GM12801 (cell line): ENCODE results near the gene AHCY.

Source experiments
- TF ChIP-seq, protein P1 (sequence below): IDR thresholded peaks from one replicate; pipeline ENCODE4 v1.5.1; 2011; ENCODE audit warnings: control low read depth; ENCODE audit not compliant: insufficient read length; ENCODE audit errors: extremely low read depth

AHCY gene

DNA sequence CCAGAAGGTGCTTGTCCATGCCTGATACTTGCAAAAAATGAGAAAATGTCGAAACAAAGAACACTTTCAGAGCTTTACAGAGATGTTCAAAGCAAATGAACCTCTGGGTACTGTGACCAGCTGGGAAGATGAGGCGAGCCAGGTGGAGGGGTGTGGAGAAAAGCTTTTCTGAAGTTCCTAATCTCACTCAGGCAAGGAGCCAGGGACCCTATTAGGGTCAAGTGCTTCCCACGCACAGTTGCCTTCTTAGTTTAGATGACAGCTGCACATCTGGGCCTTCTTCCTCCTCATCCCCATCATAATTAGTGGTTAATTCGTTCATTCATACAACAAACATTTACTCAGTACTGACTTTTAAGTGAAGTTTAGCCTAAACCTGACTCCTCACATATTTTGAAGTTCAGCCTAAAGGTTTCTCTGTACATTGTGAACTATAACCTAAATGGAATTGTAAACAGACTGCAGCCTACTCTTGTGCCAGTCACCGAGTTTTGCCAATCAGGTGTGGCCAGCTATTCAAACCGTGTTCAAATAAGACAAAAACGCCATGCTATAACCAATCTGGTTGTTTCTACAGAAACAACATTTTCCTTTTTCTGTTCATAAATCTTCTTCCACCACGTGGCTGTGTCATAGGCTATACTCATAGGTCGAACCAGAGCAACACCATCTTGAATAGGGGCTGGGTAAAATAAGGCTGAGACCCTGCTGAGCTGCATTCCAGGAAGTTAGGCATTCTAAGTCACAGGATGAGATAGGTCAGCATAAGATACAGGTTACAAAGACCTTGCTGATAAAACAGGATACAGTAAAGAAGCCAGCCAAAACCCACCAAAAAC lies 19.3 kb upstream of the AHCY start:
- TF ChIP-seq, protein P1, sequence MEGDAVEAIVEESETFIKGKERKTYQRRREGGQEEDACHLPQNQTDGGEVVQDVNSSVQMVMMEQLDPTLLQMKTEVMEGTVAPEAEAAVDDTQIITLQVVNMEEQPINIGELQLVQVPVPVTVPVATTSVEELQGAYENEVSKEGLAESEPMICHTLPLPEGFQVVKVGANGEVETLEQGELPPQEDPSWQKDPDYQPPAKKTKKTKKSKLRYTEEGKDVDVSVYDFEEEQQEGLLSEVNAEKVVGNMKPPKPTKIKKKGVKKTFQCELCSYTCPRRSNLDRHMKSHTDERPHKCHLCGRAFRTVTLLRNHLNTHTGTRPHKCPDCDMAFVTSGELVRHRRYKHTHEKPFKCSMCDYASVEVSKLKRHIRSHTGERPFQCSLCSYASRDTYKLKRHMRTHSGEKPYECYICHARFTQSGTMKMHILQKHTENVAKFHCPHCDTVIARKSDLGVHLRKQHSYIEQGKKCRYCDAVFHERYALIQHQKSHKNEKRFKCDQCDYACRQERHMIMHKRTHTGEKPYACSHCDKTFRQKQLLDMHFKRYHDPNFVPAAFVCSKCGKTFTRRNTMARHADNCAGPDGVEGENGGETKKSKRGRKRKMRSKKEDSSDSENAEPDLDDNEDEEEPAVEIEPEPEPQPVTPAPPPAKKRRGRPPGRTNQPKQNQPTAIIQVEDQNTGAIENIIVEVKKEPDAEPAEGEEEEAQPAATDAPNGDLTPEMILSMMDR: no peak

DNA sequence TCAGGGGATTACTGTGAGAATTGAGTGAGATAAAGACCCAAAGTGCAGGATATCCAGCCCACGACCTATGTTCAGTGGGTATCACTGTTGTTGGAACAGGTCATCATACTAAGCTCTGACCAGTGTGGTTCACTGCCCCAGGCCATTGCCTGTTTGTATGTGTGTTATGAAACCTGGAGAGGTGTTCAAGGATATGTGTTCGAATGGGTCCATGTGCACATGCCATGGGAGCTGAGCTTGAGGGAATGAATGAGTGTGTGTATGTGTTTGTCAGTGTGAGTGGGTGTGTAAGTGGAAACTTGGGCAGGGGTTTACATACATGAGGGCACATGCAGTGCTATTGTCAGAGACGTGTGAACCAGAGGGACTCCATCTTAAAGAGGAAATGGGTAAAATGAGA lies 17.7 kb upstream of the AHCY start:
- TF ChIP-seq, protein P1: no peak

DNA sequence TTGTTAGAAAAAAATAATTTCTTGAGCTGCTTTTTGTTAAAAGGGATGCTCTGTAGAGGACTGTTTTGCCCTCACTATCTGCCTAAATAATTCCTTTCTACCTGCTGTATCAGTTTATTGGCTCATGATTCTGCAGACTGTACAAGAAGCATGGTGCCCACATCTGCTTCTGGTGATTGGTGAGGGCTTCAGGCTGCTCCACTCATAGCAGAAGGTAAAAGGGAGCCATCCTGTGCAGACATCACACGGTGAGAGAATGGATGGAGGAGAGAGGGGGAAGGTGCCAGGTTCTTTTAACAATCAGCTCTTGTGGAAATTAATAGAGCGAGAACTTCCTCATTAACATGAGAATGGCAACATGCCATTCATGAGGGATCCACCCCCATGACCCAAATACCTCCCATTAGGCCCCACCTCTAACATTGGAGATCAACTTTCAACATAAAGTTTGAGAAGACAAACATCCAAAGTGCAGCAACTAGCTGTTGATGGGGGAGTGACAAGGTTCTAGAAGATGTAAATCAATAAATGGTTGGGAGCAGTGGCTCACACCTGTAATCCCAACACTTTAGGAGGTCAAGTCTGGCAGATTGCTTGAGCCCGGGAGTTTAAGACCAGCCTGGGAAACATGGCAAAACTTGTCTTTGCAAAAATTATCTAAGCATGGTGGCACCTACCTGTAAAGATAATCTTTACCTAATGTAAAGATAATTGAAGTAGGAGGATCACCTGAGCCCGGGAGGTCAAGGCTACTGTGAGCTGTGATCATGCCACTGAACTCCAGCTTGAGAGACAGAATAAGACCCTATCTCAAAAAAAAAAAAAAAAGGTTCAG lies 15.7 kb upstream of the AHCY start:
- TF ChIP-seq, protein P1: no peak

DNA sequence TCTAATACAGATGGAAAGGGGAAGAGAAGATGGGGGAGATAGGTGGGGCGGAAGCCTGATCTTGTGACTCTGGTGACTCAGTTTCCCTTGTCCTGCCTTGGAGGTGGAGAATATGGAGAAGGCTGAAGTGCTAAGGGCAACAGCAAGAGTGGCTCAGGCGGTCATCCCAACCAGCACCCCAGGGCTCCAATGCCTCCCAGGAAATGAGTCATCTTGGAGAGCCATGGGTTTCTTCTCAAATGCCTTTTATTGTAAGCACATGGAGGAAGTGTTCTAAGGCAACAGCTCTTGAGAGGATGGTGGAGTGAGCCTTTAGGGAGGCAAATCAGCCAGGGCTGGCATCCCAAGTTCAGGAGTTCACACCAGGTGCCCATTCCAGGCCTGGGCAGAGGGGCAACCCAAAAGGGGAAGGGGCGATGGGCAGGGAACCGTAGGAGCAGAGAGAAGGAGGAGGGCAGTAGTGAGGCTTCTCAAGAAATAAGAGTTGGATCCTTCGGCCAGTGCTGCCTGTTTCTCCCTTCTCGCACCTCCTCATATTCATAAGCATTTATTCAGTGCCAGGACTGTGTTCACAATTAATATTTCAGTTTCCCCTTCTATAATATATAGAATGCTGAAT lies 13.2 kb upstream of the AHCY start:
- TF ChIP-seq, protein P1: no peak

DNA sequence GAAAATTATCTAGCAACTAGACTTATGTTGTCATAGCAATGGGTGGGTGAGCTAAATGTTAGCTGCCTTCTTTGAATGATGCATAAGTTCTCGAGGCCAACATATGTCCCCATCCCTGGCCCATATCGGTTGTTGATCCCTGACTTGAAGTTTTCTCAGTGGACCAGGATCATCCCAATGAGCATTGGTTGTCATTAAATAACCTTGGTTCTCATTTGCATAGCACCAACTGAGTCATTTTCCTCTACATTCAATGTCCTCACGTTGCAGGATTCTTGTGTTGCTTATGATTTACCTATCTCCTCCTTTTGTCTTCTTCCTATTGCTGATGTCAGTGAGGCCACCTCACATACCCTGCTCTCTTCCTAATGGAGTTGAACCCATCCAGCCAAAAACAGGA lies 12.1 kb upstream of the AHCY start:
- TF ChIP-seq, protein P1: no peak

DNA sequence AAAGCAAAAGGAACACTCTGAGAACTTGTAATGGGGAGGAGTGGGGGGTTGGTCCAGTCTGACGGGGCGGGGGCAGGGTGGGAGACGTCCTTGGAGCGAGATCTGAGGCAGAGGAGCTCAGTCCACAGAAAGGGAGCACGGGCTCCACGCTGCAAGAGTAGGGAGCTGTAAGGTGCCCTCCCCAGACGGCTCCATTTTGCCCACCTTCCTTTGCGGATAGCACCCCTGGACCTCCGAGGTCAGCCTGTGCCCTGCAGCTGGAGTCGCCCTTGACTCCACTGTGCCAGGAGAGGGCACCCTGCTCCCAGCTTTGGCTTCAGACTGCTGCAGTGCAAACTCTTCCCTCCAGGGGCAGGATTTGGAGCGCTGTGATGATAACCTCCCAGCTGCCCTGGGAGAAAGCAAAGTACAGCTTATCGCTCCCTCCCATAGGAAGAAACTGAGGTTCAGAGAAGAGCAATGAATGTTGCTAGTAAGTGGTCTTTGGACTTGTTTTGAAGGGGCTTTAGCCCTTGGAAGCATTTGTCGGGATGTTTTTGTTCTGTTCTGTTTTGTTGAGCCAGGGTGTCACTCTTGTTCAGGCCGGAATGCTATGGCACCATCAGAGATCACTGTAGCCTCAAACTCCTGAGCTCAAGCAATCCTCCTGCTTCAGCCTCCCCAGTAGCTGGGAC lies 9.5 kb upstream of the AHCY start:
- TF ChIP-seq, protein P1: peak; percentile 99
